Testis (tissue), 2 donors: ENCODE measurements around the gene YDJC.

ENCODE experiments used
- CTCF ChIP-seq, 3 experiments: fragments of 450-650 bp in 2 of 3; fragments of 200-600 bp in 1 of 3; sonication (generic) in 1 of 3; IDR thresholded peaks; one replicate each; pipeline ENCODE4 v1.5.1; 2016 to 2019; ENCODE audit warnings: antibody characterized with exemption in 3 of 3, mild to moderate bottlenecking in 2 of 3, moderate library complexity in 1 of 3
- POLR2A ChIP-seq: fragments of 450-650 bp; IDR thresholded peaks from one replicate; pipeline ENCODE4 v1.6.1; 2017; ENCODE audit warnings: antibody characterized with exemption, mild to moderate bottlenecking, moderate library complexity

GRCh38 chr22:21611210-21611977 is 18.4 kb downstream of the YDJC start:
- TF ChIP-seq CTCF (IDR thresholded peaks at IDR 0.05) (no peak), POLR2A (no peak)
